ENCODE data around the gene LSM10. TPM values are rescaled to one million over a fixed set of nuclear protein-coding genes. Genes with fewer than 3 reads are reported as not detected.
A peak's percentile ranks its signal among the peaks of the same experiment; 100 is the strongest.

LSM10 gene
- total and polyA plus RNA-seq, 9 of the 15 experiments (the other 6 are each of a cell fraction or from before 2014, with no cell fraction given), result 13.2 to 146 (median 68.9) TPM

- TF ChIP-seq CLOCK (CRISPR knock-in tag; IDR thresholded peaks at IDR 0.05; ENCODE audit: borderline replicate concordance) (peak; percentile 70; the same call in 1 of the 2 replicates), RBM22 (IDR thresholded peaks at IDR 0.05; ENCODE audit: low read depth, low read length, poor library complexity, severe bottlenecking) (no peak), ZNF280A (IDR thresholded peaks at IDR 0.05; ENCODE audit: low read depth, partially characterized antibody) (no peak), ZNF217 (CRISPR knock-in tag; IDR thresholded peaks at IDR 0.05) (no peak), CEBPZ (IDR thresholded peaks at IDR 0.05; ENCODE audit: borderline replicate concordance, low read depth, low read length) (no peak), FOSL1 (tag; conservative IDR thresholded peaks at IDR 0.05) (peak; percentile 100), KDM1A (IDR thresholded peaks at IDR 0.05) (peak; percentile 53 to 80), HSF4 (CRISPR knock-in tag; IDR thresholded peaks at IDR 0.05; ENCODE audit: borderline replicate concordance) (peak; percentile 76; the same call in 1 of the 2 replicates), CHAMP1 (IDR thresholded peaks at IDR 0.05) (no peak; the same call in 1 of the 2 replicates), ZSCAN29 (IDR thresholded peaks at IDR 0.05) (no peak), POLR2AphosphoS2 (IDR thresholded peaks at IDR 0.05; ENCODE audit: low read length) (peak; percentile 91; the same call in 1 of the 2 replicates), UBTF (IDR thresholded peaks at IDR 0.05; ENCODE audit: borderline replicate concordance in 1 of 2, low read depth in 2 of 2, low read length in 2 of 2) (0 out of 4 replicates have a peak, but pooled peaks of 1 of the 2 experiments have one; percentile 60)
Observed at GRCh38 chr1:36386265-36387140, 11.2 kb downstream of the LSM10 start (continued).

Measured in K562 (cell line).